K562 (cell line): ENCODE measurements around the gene OCSTAMP. TPM values are rescaled to one million over a fixed set of nuclear protein-coding genes. Genes with fewer than 3 reads are reported as not detected.

Experiments
- ATAC-seq: fragments of 200-7000 bp; cut with Tn5 transposase; 3 replicates; pipeline ENCODE4 v1.9.1; 2020; ENCODE audit warnings: moderate library complexity
- BruUV-seq: library from RNA; stranded (reverse); fragments of 400-500 nt; replicated peaks from 2 replicates; lab custom pipeline; 2021; lab: Mats Ljungman, UMichigan
- CTCF ChIA-PET: fragments of 300-600 bp; formaldehyde crosslinking; extraction: SDS; loops from one replicate; lab custom pipeline; 2021; ENCODE audit warnings: low intra/inter-chr PET ratio; lab: Yijun Ruan, JAX
- POLR2A ChIA-PET: fragments of 300-600, 350-650 bp; sonication (Branson Sonifier 250); formaldehyde crosslinking; extraction: SDS; loops from one replicate; lab custom pipeline; 2021; ENCODE audit warnings: antibody characterized with exemption, inconsistent platforms; lab: Yijun Ruan, JAX
- DNase-seq, 4 experiments: peaks; one replicate each; pipeline versions ENCODE4 v3.0.0 to v3.0.0-alpha.2; 2011 to 2018; ENCODE audit warnings: low spot score in 3 of 4, mixed read lengths in 3 of 4; ENCODE audit errors: extremely low read depth in 1 of 4
- FAIRE-seq: peaks from 2 replicates; lab custom pipeline; 2011; peaks lifted over from hg19 to GRCh38; lab: Jason Lieb, UNC
- H2AFZ ChIP-seq: 2 replicates; pipeline ENCODE4 v1.6.0; 2011; ENCODE audit warnings: low read depth, low read length, control low read depth, inconsistent platforms
- H3K27ac ChIP-seq: fragments of 200-600 bp; 3 replicates; pipeline ENCODE4 v1.8.0; 2011; ENCODE audit warnings: low read depth, mild to moderate bottlenecking, control low read depth, inconsistent platforms, low read length, moderate library complexity, mixed read lengths; ENCODE audit errors: extremely low read depth
- H3K27me3 ChIP-seq, 2 experiments: fragments of 300-600 bp in 1 of 2; 2 replicates in 1 of 2; 3 replicates in 1 of 2; pipeline versions ENCODE4 v1.6.0 to v1.8.0; 2011; ENCODE audit warnings: inconsistent platforms in 2 of 2, low read length in 2 of 2, mild to moderate bottlenecking in 1 of 2, mixed read lengths in 1 of 2, moderate library complexity in 1 of 2; ENCODE audit not compliant: control insufficient read depth in 2 of 2, insufficient read depth in 2 of 2
- H3K36me3 ChIP-seq: fragments of 300-600 bp; 3 replicates; pipeline ENCODE4 v1.8.0; 2011; ENCODE audit warnings: mild to moderate bottlenecking, low read length, inconsistent platforms; ENCODE audit not compliant: control insufficient read depth, insufficient read depth
- H3K4me1 ChIP-seq, 2 experiments: fragments of 200-600 bp in 1 of 2; replicated peaks in 1 of 2; 2 replicates in 1 of 2; 3 replicates in 1 of 2; pipeline versions ENCODE4 v1.5.1 to v1.8.0; 2011; ENCODE audit warnings: inconsistent platforms in 2 of 2, low read length in 2 of 2, mild to moderate bottlenecking in 1 of 2, mixed read lengths in 1 of 2, moderate library complexity in 1 of 2; ENCODE audit not compliant: control insufficient read depth in 2 of 2, insufficient read depth in 2 of 2
- H3K4me2 ChIP-seq: 2 replicates; pipeline ENCODE4 v1.6.1; 2011; ENCODE audit warnings: low read length, control low read depth, inconsistent platforms, mixed read lengths; ENCODE audit not compliant: insufficient read depth
- H3K4me3 ChIP-seq: fragments of 200-600 bp; sonication (generic), shearing (Covaris generic); 2 replicates; pipeline ENCODE4 v1.5.1; 2016; ENCODE audit warnings: control low read depth, inconsistent platforms
- H3K79me2 ChIP-seq: fragments of 200-600 bp; 3 replicates; pipeline ENCODE4 v1.8.0; 2011; ENCODE audit warnings: low read length, inconsistent platforms; ENCODE audit not compliant: control insufficient read depth, insufficient read depth
- H3K9ac ChIP-seq, 2 experiments: 2 replicates each; pipeline versions ENCODE4 v1.6.0 to v1.6.1; 2011; ENCODE audit warnings: low read depth in 2 of 2, low read length in 2 of 2, control low read depth in 1 of 2, inconsistent platforms in 1 of 2, mild to moderate bottlenecking in 1 of 2, mixed read lengths in 1 of 2; ENCODE audit not compliant: insufficient read depth in 1 of 2
- H3K9me1 ChIP-seq: one replicate; pipeline ENCODE4 v1.6.0; 2011; ENCODE audit warnings: inconsistent platforms, mild to moderate bottlenecking, low read length, moderate library complexity; ENCODE audit not compliant: control insufficient read depth, insufficient read depth
- H3K9me3 ChIP-seq: replicated peaks from 2 replicates; pipeline ENCODE4 v1.5.1; 2011; ENCODE audit warnings: low read depth, low read length, inconsistent platforms; ENCODE audit not compliant: control insufficient read depth, insufficient read depth
- H4K20me1 ChIP-seq: replicated peaks from 2 replicates; pipeline ENCODE4 v1.6.1; 2011; ENCODE audit warnings: low read length, inconsistent platforms, mixed read lengths; ENCODE audit not compliant: control insufficient read depth, insufficient read depth
- HNRNPK ChIP-seq: fragments of 200-400 bp; formaldehyde crosslinking; IDR thresholded peaks from one replicate; pipeline ENCODE4 v1.6.1; 2018; ENCODE audit warnings: mild to moderate bottlenecking, low read depth, low read length; ENCODE audit not compliant: poor library complexity, severe bottlenecking
- JUN ChIP-seq, 2 experiments: sonication (generic) in 1 of 2; formaldehyde crosslinking in 1 of 2; IDR thresholded peaks; 2 replicates each; pipeline versions ENCODE4 v1.6.1 to v1.8.0; 2012 to 2022; ENCODE audit warnings: borderline replicate concordance in 2 of 2, mild to moderate bottlenecking in 2 of 2, improper control_type of control experiment in 1 of 2, low read depth in 1 of 2, low read length in 1 of 2, missing genetic modification reagents in 1 of 2
- ZNF12 ChIP-seq: sonication (generic); formaldehyde crosslinking; IDR thresholded peaks from 2 replicates; pipeline ENCODE4 v1.4.0; 2020; ENCODE audit warnings: mild to moderate bottlenecking, missing genetic modification reagents
- ZNF584 ChIP-seq: fragments of 200-800 bp; sonication (Bioruptor generic); IDR thresholded peaks from 2 replicates; pipeline ENCODE4 v1.6.1; 2016; ENCODE audit warnings: low read depth, mild to moderate bottlenecking, missing genetic modification characterization, missing compliant biosample characterization
- WGBS: fragments of 100-300 bp; shearing (Covaris generic); methylation state at CpG from one replicate; pipeline ENCODE4 v1.1.6; 2016; ENCODE audit warnings: low coverage, mixed read lengths; ENCODE audit not compliant: insufficient coverage; ENCODE audit errors: missing lambda C conversion rate; 5-methylcytosine and 5-hydroxymethylcytosine counted together
- in situ Hi-C: fragments of 300-500 bp; cut with MboI; formaldehyde crosslinking; loops from 4 replicates; pipeline ENCODE4 v1.15.0; 2018; ENCODE audit warnings: inconsistent platforms, mixed read lengths
- intact Hi-C: fragments of 100-400 bp; cut with micrococcal nuclease; formaldehyde crosslinking; loops from 2 replicates; pipeline ENCODE4 v1.14.2; 2022
- polyA plus RNA-seq, 8 experiments: library from polyadenylated mRNA; depleted of rRNA in 4 of 8; stranded (reverse) in 5 of 8; unstranded in 3 of 8; fragments of >200 nt; fragmentation: Nextera tagmentation in 2 of 8; fragmentation: Illumina TruSeq in 1 of 8; extraction: Ambion mirVana in 2 of 8; extraction: Trizol in 1 of 8; gene quantifications; 2 replicates each; pipeline versions ENCODE4 v1.2.1 to v1.2.3, GENCODE V29; 2011 to 2014; ENCODE audit warnings: inconsistent platforms in 1 of 8, missing spikeins in 1 of 8
- total RNA-seq, 7 experiments: library from RNA; depleted of rRNA in 6 of 7; stranded (reverse); fragments of >200 nt in 6 of 7; fragmentation: Illumina TruSeq in 2 of 7; extraction: Trizol in 2 of 7; gene quantifications; 2 replicates each; pipeline versions ENCODE4 v1.2.1 to v1.2.3, GENCODE V29; 2011 to 2021; ENCODE audit warnings: low replicate concordance in 1 of 7
- TF ChIP-seq, protein P1 (sequence below): fragments of 450-650 bp; IDR thresholded peaks from 2 replicates; pipeline ENCODE4 v1.6.1; 2016; ENCODE audit warnings: mild to moderate bottlenecking, moderate library complexity

OCSTAMP gene
- total and polyA plus RNA-seq, 9 of the 15 experiments (the other 6 are each of a cell fraction or from before 2014, with no cell fraction given): not detected

DNA sequence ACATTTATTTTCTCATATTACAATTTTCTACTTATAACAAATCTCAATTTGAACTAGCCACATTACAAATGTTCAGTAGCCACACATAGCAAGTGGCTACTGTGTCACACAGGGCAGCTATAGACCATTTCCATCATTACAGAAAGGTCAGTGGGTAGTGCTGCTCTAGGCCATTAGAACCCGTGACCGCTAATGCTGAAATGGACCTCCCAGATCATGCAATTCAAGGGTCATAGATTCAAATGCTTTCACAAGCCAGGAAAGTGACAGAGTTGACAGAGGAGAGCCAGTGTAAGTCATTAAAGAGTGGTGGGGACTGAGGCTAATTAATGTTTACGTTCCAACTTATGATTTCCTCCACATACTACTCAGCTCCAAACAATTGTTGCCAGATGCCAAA, 3.5 kb upstream of the OCSTAMP start:
- no peaks in the 10 kb centered on the region for H3K36me3 ChIP-seq
- H3K9ac ChIP-seq: no peak overlapping the region
- H3K9me3 ChIP-seq: no peaks in the 10 kb centered on the region
- FAIRE-seq (no peak), ATAC-seq (no peak), DNase-seq (no peak)
- no TSS peak for BruUV-seq
- ChIA-PET CTCF (no interaction called here), POLR2A (interaction anchor here (1.0 to 1.2 kb wide), 2 partner anchors 11 to 91 kb away, joined by 3 read pairs; no protein-coding TSS in a partner anchor)
- no peak overlapping the region for H2AFZ ChIP-seq
- no peaks in the 10 kb centered on the region for H3K9me1 ChIP-seq
- no peak overlapping the region for H3K4me2 ChIP-seq
- H3K4me3 ChIP-seq: no peak overlapping the region
- H3K27me3 ChIP-seq: peaks cover 8 to 28% of the 10 kb centered on the region in 2 experiments; a peak in 4 of 5 replicates
- H3K27ac ChIP-seq: no peak overlapping the region
- H3K79me2 ChIP-seq: no peaks in the 10 kb centered on the region
- WGBS: 26% methylated on average over 3 of the region's 3 CpGs
- in situ Hi-C loops (no loop called here), intact Hi-C loops (no loop called here)
- H3K4me1 ChIP-seq: peaks cover 3 to 10% of the 10 kb centered on the region in 2 experiments; a peak in 2 of 5 replicates
- H4K20me1 ChIP-seq: no peaks in the 10 kb centered on the region
- TF ChIP-seq JUN (IDR thresholded peaks at IDR 0.05; ENCODE audit: borderline replicate concordance, low read depth, low read length) (no peak), JUN (CRISPR knock-in tag; IDR thresholded peaks at IDR 0.05; ENCODE audit: borderline replicate concordance) (no peak), ZNF12 (CRISPR knock-in tag) (no peak), ZNF584 (CRISPR knock-in tag) (no peak), HNRNPK (no peak)
- TF ChIP-seq, protein P1, sequence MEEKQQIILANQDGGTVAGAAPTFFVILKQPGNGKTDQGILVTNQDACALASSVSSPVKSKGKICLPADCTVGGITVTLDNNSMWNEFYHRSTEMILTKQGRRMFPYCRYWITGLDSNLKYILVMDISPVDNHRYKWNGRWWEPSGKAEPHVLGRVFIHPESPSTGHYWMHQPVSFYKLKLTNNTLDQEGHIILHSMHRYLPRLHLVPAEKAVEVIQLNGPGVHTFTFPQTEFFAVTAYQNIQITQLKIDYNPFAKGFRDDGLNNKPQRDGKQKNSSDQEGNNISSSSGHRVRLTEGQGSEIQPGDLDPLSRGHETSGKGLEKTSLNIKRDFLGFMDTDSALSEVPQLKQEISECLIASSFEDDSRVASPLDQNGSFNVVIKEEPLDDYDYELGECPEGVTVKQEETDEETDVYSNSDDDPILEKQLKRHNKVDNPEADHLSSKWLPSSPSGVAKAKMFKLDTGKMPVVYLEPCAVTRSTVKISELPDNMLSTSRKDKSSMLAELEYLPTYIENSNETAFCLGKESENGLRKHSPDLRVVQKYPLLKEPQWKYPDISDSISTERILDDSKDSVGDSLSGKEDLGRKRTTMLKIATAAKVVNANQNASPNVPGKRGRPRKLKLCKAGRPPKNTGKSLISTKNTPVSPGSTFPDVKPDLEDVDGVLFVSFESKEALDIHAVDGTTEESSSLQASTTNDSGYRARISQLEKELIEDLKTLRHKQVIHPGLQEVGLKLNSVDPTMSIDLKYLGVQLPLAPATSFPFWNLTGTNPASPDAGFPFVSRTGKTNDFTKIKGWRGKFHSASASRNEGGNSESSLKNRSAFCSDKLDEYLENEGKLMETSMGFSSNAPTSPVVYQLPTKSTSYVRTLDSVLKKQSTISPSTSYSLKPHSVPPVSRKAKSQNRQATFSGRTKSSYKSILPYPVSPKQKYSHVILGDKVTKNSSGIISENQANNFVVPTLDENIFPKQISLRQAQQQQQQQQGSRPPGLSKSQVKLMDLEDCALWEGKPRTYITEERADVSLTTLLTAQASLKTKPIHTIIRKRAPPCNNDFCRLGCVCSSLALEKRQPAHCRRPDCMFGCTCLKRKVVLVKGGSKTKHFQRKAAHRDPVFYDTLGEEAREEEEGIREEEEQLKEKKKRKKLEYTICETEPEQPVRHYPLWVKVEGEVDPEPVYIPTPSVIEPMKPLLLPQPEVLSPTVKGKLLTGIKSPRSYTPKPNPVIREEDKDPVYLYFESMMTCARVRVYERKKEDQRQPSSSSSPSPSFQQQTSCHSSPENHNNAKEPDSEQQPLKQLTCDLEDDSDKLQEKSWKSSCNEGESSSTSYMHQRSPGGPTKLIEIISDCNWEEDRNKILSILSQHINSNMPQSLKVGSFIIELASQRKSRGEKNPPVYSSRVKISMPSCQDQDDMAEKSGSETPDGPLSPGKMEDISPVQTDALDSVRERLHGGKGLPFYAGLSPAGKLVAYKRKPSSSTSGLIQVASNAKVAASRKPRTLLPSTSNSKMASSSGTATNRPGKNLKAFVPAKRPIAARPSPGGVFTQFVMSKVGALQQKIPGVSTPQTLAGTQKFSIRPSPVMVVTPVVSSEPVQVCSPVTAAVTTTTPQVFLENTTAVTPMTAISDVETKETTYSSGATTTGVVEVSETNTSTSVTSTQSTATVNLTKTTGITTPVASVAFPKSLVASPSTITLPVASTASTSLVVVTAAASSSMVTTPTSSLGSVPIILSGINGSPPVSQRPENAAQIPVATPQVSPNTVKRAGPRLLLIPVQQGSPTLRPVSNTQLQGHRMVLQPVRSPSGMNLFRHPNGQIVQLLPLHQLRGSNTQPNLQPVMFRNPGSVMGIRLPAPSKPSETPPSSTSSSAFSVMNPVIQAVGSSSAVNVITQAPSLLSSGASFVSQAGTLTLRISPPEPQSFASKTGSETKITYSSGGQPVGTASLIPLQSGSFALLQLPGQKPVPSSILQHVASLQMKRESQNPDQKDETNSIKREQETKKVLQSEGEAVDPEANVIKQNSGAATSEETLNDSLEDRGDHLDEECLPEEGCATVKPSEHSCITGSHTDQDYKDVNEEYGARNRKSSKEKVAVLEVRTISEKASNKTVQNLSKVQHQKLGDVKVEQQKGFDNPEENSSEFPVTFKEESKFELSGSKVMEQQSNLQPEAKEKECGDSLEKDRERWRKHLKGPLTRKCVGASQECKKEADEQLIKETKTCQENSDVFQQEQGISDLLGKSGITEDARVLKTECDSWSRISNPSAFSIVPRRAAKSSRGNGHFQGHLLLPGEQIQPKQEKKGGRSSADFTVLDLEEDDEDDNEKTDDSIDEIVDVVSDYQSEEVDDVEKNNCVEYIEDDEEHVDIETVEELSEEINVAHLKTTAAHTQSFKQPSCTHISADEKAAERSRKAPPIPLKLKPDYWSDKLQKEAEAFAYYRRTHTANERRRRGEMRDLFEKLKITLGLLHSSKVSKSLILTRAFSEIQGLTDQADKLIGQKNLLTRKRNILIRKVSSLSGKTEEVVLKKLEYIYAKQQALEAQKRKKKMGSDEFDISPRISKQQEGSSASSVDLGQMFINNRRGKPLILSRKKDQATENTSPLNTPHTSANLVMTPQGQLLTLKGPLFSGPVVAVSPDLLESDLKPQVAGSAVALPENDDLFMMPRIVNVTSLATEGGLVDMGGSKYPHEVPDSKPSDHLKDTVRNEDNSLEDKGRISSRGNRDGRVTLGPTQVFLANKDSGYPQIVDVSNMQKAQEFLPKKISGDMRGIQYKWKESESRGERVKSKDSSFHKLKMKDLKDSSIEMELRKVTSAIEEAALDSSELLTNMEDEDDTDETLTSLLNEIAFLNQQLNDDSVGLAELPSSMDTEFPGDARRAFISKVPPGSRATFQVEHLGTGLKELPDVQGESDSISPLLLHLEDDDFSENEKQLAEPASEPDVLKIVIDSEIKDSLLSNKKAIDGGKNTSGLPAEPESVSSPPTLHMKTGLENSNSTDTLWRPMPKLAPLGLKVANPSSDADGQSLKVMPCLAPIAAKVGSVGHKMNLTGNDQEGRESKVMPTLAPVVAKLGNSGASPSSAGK: no peak
